Activated CD4-positive, alpha-beta T cell treated with anti-CD3 and anti-CD28 coated beads, Interleukin-2, amount 10 ng/mL, durations not matched to agents 24 days and 14 days (primary cell): ENCODE results near the gene BPIFA3. TPM values are rescaled to one million over a fixed set of nuclear protein-coding genes. Genes with fewer than 3 reads are reported as not detected.

Source experiments
- DNase-seq: peaks from one replicate; pipeline ENCODE4 v3.0.0; 2022
- H3K27ac Mint-ChIP-seq: one replicate; pipeline ENCODE4 v1.8.0; 2022; ENCODE audit warnings: mild to moderate bottlenecking, mixed read lengths
- H3K27me3 Mint-ChIP-seq: one replicate; pipeline ENCODE4 v1.8.0; 2022; ENCODE audit warnings: mixed read lengths
- H3K36me3 Mint-ChIP-seq: one replicate; pipeline ENCODE4 v1.8.0; 2022; ENCODE audit warnings: low read depth, mild to moderate bottlenecking, mixed read lengths
- H3K4me1 Mint-ChIP-seq: one replicate; pipeline ENCODE4 v1.8.0; 2021; ENCODE audit warnings: mixed read lengths
- H3K4me3 Mint-ChIP-seq: one replicate; pipeline ENCODE4 v1.8.0; 2022; ENCODE audit warnings: mild to moderate bottlenecking, moderate library complexity, mixed read lengths
- H3K9me3 Mint-ChIP-seq: one replicate; pipeline ENCODE4 v1.8.0; 2021; ENCODE audit warnings: mixed read lengths
- intact Hi-C: fragments of 100-400 bp; cut with micrococcal nuclease; formaldehyde crosslinking; loops from one replicate; pipeline ENCODE4 v1.15.1; 2023
- total RNA-seq: library from RNA; stranded (reverse); gene quantifications from 2 replicates; pipeline ENCODE4 v1.2.3, GENCODE V29; 2022

Gene BPIFA3
- total RNA-seq, 1 donor from 2014 or later = not detected

DNA sequence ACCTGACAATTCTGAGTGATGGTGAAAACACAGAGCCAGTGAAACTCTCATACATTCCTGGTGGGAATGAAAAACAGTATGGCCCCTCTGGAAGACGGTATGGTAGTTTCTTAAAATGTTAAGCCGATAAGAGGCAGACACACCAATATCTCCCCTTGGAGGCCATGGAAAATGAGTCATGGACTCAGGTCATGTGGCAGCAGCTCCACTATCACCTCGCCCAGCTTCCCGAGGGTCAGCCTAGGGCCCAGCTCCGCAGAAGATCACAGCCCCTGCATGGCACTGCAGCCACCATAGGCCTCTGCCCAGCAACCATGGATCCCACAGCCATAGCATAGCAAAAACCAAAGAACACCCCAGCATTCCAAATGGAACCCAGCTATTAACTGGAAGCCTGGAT lies 40.1 kb downstream of the BPIFA3 start:
- Mint-ChIP-seq H3K9me3 (no peaks in the 10 kb centered on the region), H3K36me3 (no peaks in the 10 kb centered on the region), H3K4me3 (no peak overlapping the region), H3K27ac (no peak overlapping the region), H3K4me1 (no peaks in the 10 kb centered on the region), H3K27me3 (peaks cover 23% of the 10 kb centered on the region)
- intact Hi-C loops = no loop called here
- no peak for DNase-seq

DNA sequence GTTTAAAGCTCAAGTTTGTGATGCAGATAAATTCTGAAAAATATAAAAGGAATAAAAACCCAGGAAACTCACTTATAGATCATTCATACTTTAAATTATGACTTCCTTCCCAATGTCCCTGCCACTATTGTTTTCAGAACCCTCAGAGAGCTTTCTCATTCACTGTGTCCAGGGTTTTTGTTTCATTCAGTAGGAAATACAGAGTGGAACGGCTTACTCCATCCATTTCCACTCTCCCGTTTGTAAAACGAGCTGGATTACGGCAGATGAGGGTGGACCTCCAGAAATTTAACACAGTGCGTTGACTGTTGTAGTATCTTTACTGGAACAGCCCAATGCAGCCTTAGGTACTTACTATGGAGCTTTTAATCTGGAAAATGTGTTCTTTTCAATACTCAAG lies 42.2 kb downstream of the BPIFA3 start:
- Mint-ChIP-seq H3K27ac (no peak overlapping the region), H3K36me3 (no peaks in the 10 kb centered on the region), H3K4me1 (no peaks in the 10 kb centered on the region), H3K27me3 (peaks cover 21% of the 10 kb centered on the region), H3K4me3 (no peak overlapping the region), H3K9me3 (no peaks in the 10 kb centered on the region)
- DNase-seq = no peak
- intact Hi-C loops = no loop called here

GRCh38 chr20:33261465-33261864 lies 44.3 kb downstream of the BPIFA3 start:
- Mint-ChIP-seq H3K9me3 (no peaks in the 10 kb centered on the region), H3K36me3 (no peaks in the 10 kb centered on the region), H3K4me1 (no peaks in the 10 kb centered on the region), H3K27me3 (peaks cover 15% of the 10 kb centered on the region), H3K27ac (no peak overlapping the region), H3K4me3 (no peak overlapping the region)
- no peak for DNase-seq
- intact Hi-C loops = no loop called here

DNA sequence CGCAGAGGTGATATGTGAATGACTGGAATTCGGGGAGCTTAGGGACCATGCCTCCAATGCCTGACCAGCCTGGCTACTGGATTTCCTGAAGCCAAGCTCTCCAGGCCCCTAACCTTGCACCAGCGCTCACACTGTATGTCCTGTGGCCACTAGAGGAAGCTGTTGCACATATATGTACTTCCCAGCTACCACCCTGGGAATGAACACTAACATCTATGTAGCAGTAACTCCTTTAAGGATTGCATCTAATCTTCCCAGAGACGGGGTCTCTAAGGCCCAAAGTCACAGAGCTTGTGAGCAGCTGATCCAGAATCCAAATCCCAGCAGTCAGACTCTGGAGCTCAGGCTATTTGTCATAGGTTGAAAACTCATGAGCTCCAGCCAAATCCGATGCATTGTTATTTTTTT lies 45.5 kb downstream of the BPIFA3 start:
- H3K27ac Mint-ChIP-seq = no peak overlapping the region
- H3K36me3 Mint-ChIP-seq = no peaks in the 10 kb centered on the region
- no peak for DNase-seq
- intact Hi-C loops = no loop called here
- no peaks in the 10 kb centered on the region for H3K4me1 Mint-ChIP-seq
- no peak overlapping the region for H3K4me3 Mint-ChIP-seq
- no peaks in the 10 kb centered on the region for H3K9me3 Mint-ChIP-seq
- H3K27me3 Mint-ChIP-seq = peaks cover 16% of the 10 kb centered on the region

- Mint-ChIP-seq H3K27me3 (peaks cover 21% of the 10 kb centered on the region), H3K36me3 (no peaks in the 10 kb centered on the region), H3K4me3 (no peak overlapping the region), H3K9me3 (no peaks in the 10 kb centered on the region), H3K4me1 (no peaks in the 10 kb centered on the region), H3K27ac (no peak overlapping the region)
- no peak for DNase-seq
- intact Hi-C loops = no loop called here
Observed at GRCh38 chr20:33263784-33264183, 46.6 kb downstream of the BPIFA3 start.

DNA sequence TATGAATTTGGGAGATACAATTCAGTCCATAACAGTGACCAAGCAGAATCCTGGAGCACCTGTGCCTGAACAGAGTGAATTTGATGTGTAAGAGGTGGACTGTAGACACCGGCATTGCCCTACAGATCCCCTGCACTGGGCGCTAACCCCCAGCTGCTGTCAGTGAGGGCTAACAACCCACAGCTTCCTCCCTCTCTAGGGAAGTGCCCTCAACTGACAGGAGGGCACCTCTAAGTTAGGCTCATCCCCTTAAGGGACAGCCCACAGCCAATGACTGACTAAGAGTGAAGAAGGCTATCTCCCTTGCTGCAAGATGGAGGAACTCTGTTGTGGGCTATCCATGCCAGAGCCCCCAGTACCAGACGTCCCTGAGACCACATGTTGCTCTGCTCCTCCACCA lies 50.5 kb downstream of the BPIFA3 start:
- peaks cover 11% of the 10 kb centered on the region for H3K27me3 Mint-ChIP-seq
- H3K9me3 Mint-ChIP-seq = no peaks in the 10 kb centered on the region
- H3K4me1 Mint-ChIP-seq = no peaks in the 10 kb centered on the region
- no peaks in the 10 kb centered on the region for H3K36me3 Mint-ChIP-seq
- no peak overlapping the region for H3K4me3 Mint-ChIP-seq
- intact Hi-C loops = no loop called here
- DNase-seq = no peak
- no peak overlapping the region for H3K27ac Mint-ChIP-seq

DNA sequence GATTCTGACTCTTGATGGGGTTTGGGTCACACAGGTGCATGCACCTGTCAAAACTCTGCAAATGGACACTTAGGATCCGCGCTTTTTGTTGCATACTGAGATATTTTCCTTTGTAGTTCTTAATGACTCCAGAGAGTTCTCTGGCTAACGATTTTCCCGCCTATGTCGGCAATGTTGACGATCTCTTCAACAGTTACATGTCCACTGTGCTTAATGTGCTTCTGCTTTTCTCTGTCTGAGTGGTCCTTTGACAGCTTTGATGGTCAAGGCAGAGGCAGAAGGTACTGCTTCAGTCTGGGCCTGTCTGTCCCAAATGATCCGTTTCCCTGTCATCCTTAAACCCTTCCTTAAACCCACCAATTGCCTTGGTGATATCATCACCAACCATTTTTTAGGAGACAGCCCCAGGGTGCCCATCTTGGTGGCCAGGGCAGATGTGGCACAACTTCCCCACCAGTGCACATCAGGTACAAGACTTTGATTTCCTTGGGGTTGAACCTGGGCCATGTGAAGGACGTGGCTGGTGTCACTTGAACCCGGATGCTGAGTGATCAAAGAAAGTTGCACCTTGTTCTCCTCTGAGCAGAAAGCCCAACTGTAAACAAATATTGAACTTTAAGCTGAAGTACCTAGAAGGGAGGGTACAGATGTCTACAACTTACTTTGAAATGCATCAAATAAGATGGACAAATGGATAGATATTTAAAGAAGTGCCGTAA lies 55.2 kb downstream of the BPIFA3 start:
- Mint-ChIP-seq H3K4me3 (no peak overlapping the region), H3K9me3 (no peaks in the 10 kb centered on the region), H3K4me1 (no peaks in the 10 kb centered on the region), H3K36me3 (no peaks in the 10 kb centered on the region), H3K27ac (no peak overlapping the region), H3K27me3 (peaks cover 11% of the 10 kb centered on the region)
- intact Hi-C loops = no loop called here
- DNase-seq = no peak

- DNase-seq = no peak
- no peaks in the 10 kb centered on the region for H3K36me3 Mint-ChIP-seq
- no peak overlapping the region for H3K4me3 Mint-ChIP-seq
- intact Hi-C loops = no loop called here
- H3K27ac Mint-ChIP-seq = no peak overlapping the region
- no peaks in the 10 kb centered on the region for H3K9me3 Mint-ChIP-seq
- H3K27me3 Mint-ChIP-seq = peaks cover 5% of the 10 kb centered on the region
- H3K4me1 Mint-ChIP-seq = no peaks in the 10 kb centered on the region
Observed at GRCh38 chr20:33273117-33273851, 56.1 kb downstream of the BPIFA3 start.

- Mint-ChIP-seq H3K36me3 (no peaks in the 10 kb centered on the region), H3K4me3 (no peak overlapping the region), H3K27ac (no peak overlapping the region), H3K4me1 (no peaks in the 10 kb centered on the region), H3K27me3 (peaks cover 6% of the 10 kb centered on the region), H3K9me3 (no peaks in the 10 kb centered on the region)
- DNase-seq = no peak
- intact Hi-C loops = no loop called here
Observed at GRCh38 chr20:33275215-33275614, 58.1 kb downstream of the BPIFA3 start.

DNA sequence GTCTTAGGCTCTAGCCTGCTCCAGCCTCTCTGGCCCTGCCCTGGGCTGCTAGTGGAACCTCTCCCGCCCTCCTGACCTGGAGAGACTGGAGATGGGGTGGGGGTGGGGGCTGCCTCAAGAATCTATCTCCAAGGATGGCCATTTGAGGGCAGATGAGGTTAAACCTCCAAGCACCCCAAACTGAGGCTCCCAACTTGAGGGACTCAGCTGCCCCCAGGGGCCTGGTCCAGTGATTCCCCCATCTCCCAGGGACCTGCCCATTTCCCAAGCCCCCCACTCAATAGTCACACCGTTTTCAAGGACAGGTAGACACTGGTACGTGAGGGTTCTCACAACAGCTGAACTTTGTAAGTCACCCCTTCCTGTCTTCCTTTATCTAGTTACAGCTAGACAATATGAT lies 58.7 kb downstream of the BPIFA3 start:
- Mint-ChIP-seq H3K36me3 (no peaks in the 10 kb centered on the region), H3K9me3 (no peaks in the 10 kb centered on the region), H3K27ac (no peak overlapping the region), H3K27me3 (peaks cover 6% of the 10 kb centered on the region), H3K4me1 (no peaks in the 10 kb centered on the region), H3K4me3 (no peak overlapping the region)
- DNase-seq = no peak
- intact Hi-C loops = no loop called here

- no peaks in the 10 kb centered on the region for H3K9me3 Mint-ChIP-seq
- H3K4me1 Mint-ChIP-seq = no peaks in the 10 kb centered on the region
- intact Hi-C loops = no loop called here
- H3K4me3 Mint-ChIP-seq = no peak overlapping the region
- no peak overlapping the region for H3K27ac Mint-ChIP-seq
- no peaks in the 10 kb centered on the region for H3K36me3 Mint-ChIP-seq
- H3K27me3 Mint-ChIP-seq = peaks cover 6% of the 10 kb centered on the region
- no peak for DNase-seq
Observed at GRCh38 chr20:33276303-33277113, 59.4 kb downstream of the BPIFA3 start.
